Measurements from ENCODE around the gene AR.

- TF ChIP-seq CTCF (IDR thresholded peaks at IDR 0.05) (no peak), POLR2A (IDR thresholded peaks at IDR 0.05; ENCODE audit: low read depth) (no peak)
These were observed 637 bp downstream of the AR start for GRCh38 chrX:67544281-67545035.

Data from esophagus muscularis mucosa (tissue), 3 donors.